Breast epithelium (tissue), 4 donors: Measurements from ENCODE around the gene TMEM200C. TPM values are rescaled to one million over a fixed set of nuclear protein-coding genes. Genes with fewer than 3 reads are reported as not detected.

Experiments
- DNase-seq, 2 donors: peaks; one replicate each; pipeline ENCODE4 v3.0.0-alpha.2; 2019; ENCODE audit warnings: low spot score in 2 of 2
- H3K27ac ChIP-seq, 2 donors: fragments of 200-600 bp; sonication (generic) in 1 of 2; one replicate each; pipeline ENCODE4 v1.5.1; 2016 to 2019; ENCODE audit warnings: mild to moderate bottlenecking in 1 of 2
- H3K27me3 ChIP-seq, 2 donors: fragments of 200-600 bp; sonication (generic) in 1 of 2; one replicate each; pipeline versions ENCODE4 v1.5.1 to v1.6.0; 2017 to 2019; ENCODE audit warnings: control low read depth in 1 of 2, mild to moderate bottlenecking in 1 of 2
- H3K36me3 ChIP-seq: fragments of 200-600 bp; one replicate; pipeline ENCODE4 v1.5.1; 2019
- H3K4me1 ChIP-seq, 2 donors: fragments of 200-600 bp; sonication (generic); one replicate each; pipeline ENCODE4 v1.5.1; 2016 to 2019; ENCODE audit warnings: control low read depth in 1 of 2
- H3K4me3 ChIP-seq, 3 donors: fragments of 200-600 bp; sonication (generic); 1 replicate in 2 of 3; 2 replicates in 1 of 3; pipeline ENCODE4 v1.5.1; 2016 to 2019; ENCODE audit warnings: mild to moderate bottlenecking in 3 of 3, moderate library complexity in 2 of 3
- H3K9me3 ChIP-seq, 2 donors: fragments of 200-600 bp; sonication (generic) in 1 of 2; one replicate each; pipeline ENCODE4 v1.5.1; 2016 to 2019; ENCODE audit warnings: control low read depth in 1 of 2
- POLR2A ChIP-seq: fragments of 450-650 bp; IDR thresholded peaks from one replicate; pipeline ENCODE4 v1.6.1; 2016; ENCODE audit warnings: antibody characterized with exemption, mild to moderate bottlenecking, moderate library complexity
- POLR2AphosphoS5 ChIP-seq, 3 donors: sonication (generic); formaldehyde crosslinking; IDR thresholded peaks; one replicate each; pipeline ENCODE4 v1.6.1; 2017; ENCODE audit warnings: antibody characterized with exemption in 3 of 3
- intact Hi-C: fragments of 100-400 bp; cut with DNase I; formaldehyde crosslinking; loops from one replicate; pipeline ENCODE4 v1.15.1; 2023; ENCODE audit warnings: low total_unique reads
- total RNA-seq, 3 donors: library from RNA; depleted of rRNA; stranded (reverse); fragments of >200 nt; gene quantifications; one replicate each; pipeline ENCODE4 v1.1.0, GENCODE V29; 2016
- TF ChIP-seq, protein P1 (sequence below), 3 donors: fragments of 450-650 bp; IDR thresholded peaks; one replicate each; pipeline ENCODE4 v1.5.1; 2016 to 2017; ENCODE audit warnings: antibody characterized with exemption in 3 of 3, mild to moderate bottlenecking in 3 of 3, moderate library complexity in 3 of 3

TMEM200C gene
- total RNA-seq, 3 donors from 2014 or later = 0.16 to 1.2 (median 0.98) TPM

GRCh38 chr18:5939801-5940667 is 44.7 kb upstream of the TMEM200C start:
- no peaks in the 10 kb centered on the region for H3K9me3 ChIP-seq
- H3K36me3 ChIP-seq = no peaks in the 10 kb centered on the region
- no peak for DNase-seq
- H3K27me3 ChIP-seq = no peaks in the 10 kb centered on the region
- H3K27ac ChIP-seq = no peak overlapping the region
- no peaks in the 10 kb centered on the region for H3K4me1 ChIP-seq
- H3K4me3 ChIP-seq = no peak overlapping the region
- intact Hi-C loops = no loop called here
- no peak for TF ChIP-seq POLR2A
- no peak for TF ChIP-seq POLR2AphosphoS5 (IDR thresholded peaks at IDR 0.05)
- TF ChIP-seq, protein P1, sequence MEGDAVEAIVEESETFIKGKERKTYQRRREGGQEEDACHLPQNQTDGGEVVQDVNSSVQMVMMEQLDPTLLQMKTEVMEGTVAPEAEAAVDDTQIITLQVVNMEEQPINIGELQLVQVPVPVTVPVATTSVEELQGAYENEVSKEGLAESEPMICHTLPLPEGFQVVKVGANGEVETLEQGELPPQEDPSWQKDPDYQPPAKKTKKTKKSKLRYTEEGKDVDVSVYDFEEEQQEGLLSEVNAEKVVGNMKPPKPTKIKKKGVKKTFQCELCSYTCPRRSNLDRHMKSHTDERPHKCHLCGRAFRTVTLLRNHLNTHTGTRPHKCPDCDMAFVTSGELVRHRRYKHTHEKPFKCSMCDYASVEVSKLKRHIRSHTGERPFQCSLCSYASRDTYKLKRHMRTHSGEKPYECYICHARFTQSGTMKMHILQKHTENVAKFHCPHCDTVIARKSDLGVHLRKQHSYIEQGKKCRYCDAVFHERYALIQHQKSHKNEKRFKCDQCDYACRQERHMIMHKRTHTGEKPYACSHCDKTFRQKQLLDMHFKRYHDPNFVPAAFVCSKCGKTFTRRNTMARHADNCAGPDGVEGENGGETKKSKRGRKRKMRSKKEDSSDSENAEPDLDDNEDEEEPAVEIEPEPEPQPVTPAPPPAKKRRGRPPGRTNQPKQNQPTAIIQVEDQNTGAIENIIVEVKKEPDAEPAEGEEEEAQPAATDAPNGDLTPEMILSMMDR (IDR thresholded peaks at IDR 0.05) = no peak

GRCh38 chr18:5937795-5938194 is 42.5 kb upstream of the TMEM200C start:
- TF ChIP-seq, protein P1 (IDR thresholded peaks at IDR 0.05) = no peak
- no peak for TF ChIP-seq POLR2AphosphoS5 (IDR thresholded peaks at IDR 0.05)
- TF ChIP-seq POLR2A = no peak
- no peak overlapping the region for H3K4me3 ChIP-seq
- no peaks in the 10 kb centered on the region for H3K9me3 ChIP-seq
- no peaks in the 10 kb centered on the region for H3K4me1 ChIP-seq
- H3K27ac ChIP-seq = no peak overlapping the region
- H3K36me3 ChIP-seq = no peaks in the 10 kb centered on the region
- H3K27me3 ChIP-seq = no peaks in the 10 kb centered on the region
- no peak for DNase-seq
- intact Hi-C loops = no loop called here

DNA sequence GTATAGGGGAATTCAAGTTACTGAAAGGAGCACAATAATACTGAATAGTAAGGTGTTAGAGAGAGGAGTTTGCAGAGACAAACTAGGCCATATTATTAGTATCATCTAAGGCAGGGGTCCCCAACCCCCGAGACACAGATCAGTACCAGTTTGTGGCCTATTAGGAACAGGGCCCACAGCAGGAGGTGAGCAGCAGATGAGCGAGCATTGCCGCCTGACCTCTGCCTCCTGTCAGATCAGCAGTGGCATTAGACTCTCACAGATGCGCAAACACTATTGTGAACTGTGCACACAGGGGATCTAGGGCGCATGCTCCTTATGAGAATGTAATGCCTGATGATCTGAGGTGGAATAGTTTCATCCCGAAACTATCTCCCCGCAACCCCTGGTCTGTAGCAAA is 41.8 kb upstream of the TMEM200C start:
- no peaks in the 10 kb centered on the region for H3K9me3 ChIP-seq
- no peak overlapping the region for H3K4me3 ChIP-seq
- no peaks in the 10 kb centered on the region for H3K27me3 ChIP-seq
- intact Hi-C loops = no loop called here
- no peaks in the 10 kb centered on the region for H3K4me1 ChIP-seq
- no peak overlapping the region for H3K27ac ChIP-seq
- TF ChIP-seq, protein P1 (IDR thresholded peaks at IDR 0.05) = no peak
- TF ChIP-seq POLR2A (no peak), POLR2AphosphoS5 (IDR thresholded peaks at IDR 0.05) (no peak)
- no peaks in the 10 kb centered on the region for H3K36me3 ChIP-seq
- no peak for DNase-seq

GRCh38 chr18:5930789-5931188 is 35.5 kb upstream of the TMEM200C start:
- TF ChIP-seq, protein P1 (IDR thresholded peaks at IDR 0.05) = no peak
- TF ChIP-seq POLR2AphosphoS5 (IDR thresholded peaks at IDR 0.05) = no peak
- no peak for TF ChIP-seq POLR2A
- no peaks in the 10 kb centered on the region for H3K4me1 ChIP-seq
- no peaks in the 10 kb centered on the region for H3K36me3 ChIP-seq
- no peak overlapping the region for H3K27ac ChIP-seq
- intact Hi-C loops = no loop called here
- H3K4me3 ChIP-seq = no peak overlapping the region
- no peaks in the 10 kb centered on the region for H3K27me3 ChIP-seq
- no peak for DNase-seq
- peaks cover 0 to 18% of the 10 kb centered on the region in 2 donors for H3K9me3 ChIP-seq

DNA sequence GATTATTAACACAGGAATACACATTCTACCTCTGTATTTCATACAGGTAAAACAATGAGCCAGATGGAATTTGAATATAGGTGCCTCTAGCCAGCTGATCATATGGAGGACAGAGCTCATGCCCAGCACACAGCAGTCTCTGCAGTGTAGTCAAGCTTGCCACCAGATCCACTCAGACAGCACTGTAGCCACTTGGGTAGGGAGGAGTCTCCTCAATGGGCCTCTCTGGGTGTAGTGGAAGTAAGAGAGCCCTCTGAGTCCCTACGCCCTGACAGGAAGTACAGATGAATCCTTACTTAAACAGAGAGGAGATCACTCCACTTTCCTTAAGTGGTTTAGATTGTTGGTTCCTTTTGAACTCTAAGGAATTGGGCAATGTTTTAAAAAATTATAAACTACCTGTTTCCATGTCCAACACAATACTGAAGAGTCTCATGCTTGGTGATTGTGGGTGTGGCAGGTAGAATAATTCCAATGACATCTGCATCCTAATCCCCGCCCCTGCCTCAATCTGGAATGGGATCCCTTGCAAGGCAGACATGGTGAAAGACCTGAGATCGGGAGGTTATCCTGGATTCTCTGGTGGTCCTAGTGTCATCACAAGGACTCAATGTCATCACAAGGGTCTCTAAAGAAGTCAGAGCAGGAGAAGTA is 23.0 kb upstream of the TMEM200C start:
- no peak overlapping the region for H3K27ac ChIP-seq
- no peak overlapping the region for H3K4me3 ChIP-seq
- no peak for DNase-seq
- H3K36me3 ChIP-seq = no peaks in the 10 kb centered on the region
- H3K27me3 ChIP-seq = no peaks in the 10 kb centered on the region
- intact Hi-C loops = no loop called here
- TF ChIP-seq, protein P1 (IDR thresholded peaks at IDR 0.05) = no peak
- TF ChIP-seq POLR2AphosphoS5 (IDR thresholded peaks at IDR 0.05) (no peak), POLR2A (no peak)
- no peaks in the 10 kb centered on the region for H3K9me3 ChIP-seq
- no peaks in the 10 kb centered on the region for H3K4me1 ChIP-seq
